Heart right ventricle (tissue), 16 donors: ENCODE results near the gene GRP. TPM values are rescaled to one million over a fixed set of nuclear protein-coding genes. Genes with fewer than 3 reads are reported as not detected.

Source experiments
- ATAC-seq, 8 donors: fragments of 200-7000 bp; cut with Tn5 transposase; one replicate each; pipeline ENCODE4 v1.9.1; 2020; ENCODE audit warnings: mild to moderate bottlenecking in 8 of 8, moderate library complexity in 8 of 8, moderate number of reproducible peaks in 1 of 8
- DNase-seq, 2 donors: peaks; one replicate each; pipeline ENCODE4 v3.0.0-alpha.2; 2020
- H3K27ac ChIP-seq, 10 donors: fragments of 200-600 bp; sonication (generic) in 2 of 10; one replicate each; pipeline versions ENCODE4 v1.5.0 to v1.8.0; 2020 to 2022; ENCODE audit warnings: mild to moderate bottlenecking in 3 of 10
- H3K27me3 ChIP-seq, 7 donors: fragments of 200-600 bp; one replicate each; pipeline ENCODE4 v1.8.0; 2021 to 2022; ENCODE audit warnings: mild to moderate bottlenecking in 2 of 7
- H3K36me3 ChIP-seq, 9 donors: fragments of 200-600 bp; sonication (generic) in 1 of 9; one replicate each; pipeline versions ENCODE4 v1.5.0 to v1.8.0; 2020 to 2022; ENCODE audit warnings: mild to moderate bottlenecking in 2 of 9
- H3K4me1 ChIP-seq, 9 donors: fragments of 200-600 bp; sonication (generic) in 1 of 9; one replicate each; pipeline versions ENCODE4 v1.5.0 to v1.8.0; 2020 to 2022; ENCODE audit warnings: mild to moderate bottlenecking in 4 of 9
- H3K4me3 ChIP-seq, 10 donors: fragments of 200-600 bp; sonication (generic) in 2 of 10; one replicate each; pipeline versions ENCODE4 v1.5.0 to v1.8.0; 2020 to 2022; ENCODE audit warnings: mild to moderate bottlenecking in 7 of 10, moderate library complexity in 2 of 10
- H3K9me3 ChIP-seq, 11 donors: fragments of 200-600 bp in 10 of 11; sonication (generic) in 2 of 11; one replicate each; pipeline versions ENCODE4 v1.5.0 to v1.8.0; 2013 to 2022; ENCODE audit warnings: mild to moderate bottlenecking in 2 of 11, control low read depth in 1 of 11, moderate library complexity in 1 of 11
- CTCF ChIP-seq, 9 donors: fragments of 200-600 bp; sonication (generic) in 2 of 9; IDR thresholded peaks; one replicate each; pipeline versions ENCODE4 v1.5.0 to v1.8.0; 2021 to 2022; ENCODE audit warnings: antibody characterized with exemption in 9 of 9, mild to moderate bottlenecking in 5 of 9, moderate library complexity in 1 of 9
- WGBS, 2 donors: extraction: QIAGEN DNeasy Blood & Tissue Kit; methylation state at CpG; one replicate each; pipeline ENCODE4 v1.1.7; 2013; ENCODE audit warnings: inconsistent platforms in 1 of 2; 5-methylcytosine and 5-hydroxymethylcytosine counted together
- intact Hi-C, 10 donors: fragments of 100-400 bp; cut with DNase I; formaldehyde crosslinking; loops; one replicate each; pipeline versions ENCODE4 v1.11.1 to v1.14.2; 2022
- polyA plus RNA-seq, 2 donors: library from polyadenylated mRNA; stranded (reverse); fragments of 200-250 nt; gene quantifications; one replicate each; pipeline ENCODE4 v1.2.3, GENCODE V29; 2013
- total RNA-seq, 10 donors: library from RNA; stranded (reverse); fragmentation: NEBNext Ultra II Directional in 3 of 10; extraction: Animal tissue kit (Norgen Biotek cat#: 25700) in 3 of 10; gene quantifications; one replicate each; pipeline versions ENCODE4 v1.2.1 to v1.2.4, GENCODE V29; 2021 to 2023
- donor health status: Arrhythmogenic right ventricular cardiomyopathy.
- donor health status: ischemic (EF 13 %, LVEDD 7.1; RV severe dilation, severe dysfunction).
- donor health status: healthy with polysubstance abuse.
- donor health status: DM: no; HTN: yes; CAD: no.
- donor health status: DM: no; HTN: no; CAD: no.
- donor health status: ischemic (EF 25% LVEDD 6.9; RV normal size, moderate dysfunction).
- donor health status: ischemic (EF 25% LVEDD 5.7; RV mildly dilated, moderate dysfunction).
- donor health status: healthy.
- donor health status: DM: yes; HTN: yes; CAD: no.
- donor health status: Ischemic cardiomyopathy.
- donor health status: ischemic (EF 35%, LVEDD 5.7; RV mildly dilated, moderate dysfunction).
- donor health status: nonischemic (EF 11% LVEDD 7.7; RV severe dilation, severe dysfunction).
- donor health status: DM: yes; HTN: yes; CAD: no.
- donor health status: PGD.
- donor health status: ischemic (EF 29% LVEDD 5.4; RV normal size, mild dysfunction).
- donor health status: nonischemic (EF 23%, LVEDD 6.1; RV moderate dilation, normal function).

GRP gene
- total and polyA plus RNA-seq, 12 donors: not detected

- Histone ChIP-seq H3K4me1 (peaks cover 0 to 30% (median 18%) of the 10 kb centered on the region in 9 donors), H3K9me3 (no peaks in the 10 kb centered on the region), H3K27ac (no peak overlapping the region), H3K36me3 (no peaks in the 10 kb centered on the region), H3K27me3 (peaks cover 39 to 81% (median 77%) of the 10 kb centered on the region in 7 donors), H3K4me3 (peak overlapping the region in 8 of 10 donors; percentile 4 to 45 (median 22))
- intact Hi-C loops: no loop called here
- ATAC-seq: peak in 2 of 8 donors; percentile 19 to 28
- no peak for TF ChIP-seq CTCF (IDR thresholded peaks at IDR 0.05)
- 2 to 3% methylated on average over 38 of the region's 38 CpGs for WGBS, 2 donors
- DNase-seq: no peak
Observed at GRCh38 chr18:59265246-59265973, 45.5 kb downstream of the GRP start.

GRCh38 chr18:59265974-59266369 lies 46.0 kb downstream of the GRP start:
- Histone ChIP-seq H3K9me3 (no peaks in the 10 kb centered on the region), H3K27me3 (peaks cover 39 to 86% (median 83%) of the 10 kb centered on the region in 7 donors), H3K36me3 (no peaks in the 10 kb centered on the region), H3K27ac (no peak overlapping the region), H3K4me3 (no peak overlapping the region), H3K4me1 (peaks cover 0 to 30% (median 18%) of the 10 kb centered on the region in 9 donors)
- intact Hi-C loops: no loop called here
- 5 to 7% methylated on average over 12 of the region's 12 CpGs for WGBS, 2 donors
- DNase-seq (no peak), ATAC-seq (no peak)
- TF ChIP-seq CTCF (IDR thresholded peaks at IDR 0.05): no peak

- no peak for ATAC-seq
- 11 to 29% methylated on average over 1 of the region's 1 CpG for WGBS, 2 donors
- Histone ChIP-seq H3K4me3 (no peak overlapping the region), H3K27me3 (peaks cover 39 to 91% (median 88%) of the 10 kb centered on the region in 7 donors), H3K27ac (no peak overlapping the region), H3K36me3 (no peaks in the 10 kb centered on the region), H3K4me1 (peaks cover 0 to 30% (median 18%) of the 10 kb centered on the region in 9 donors), H3K9me3 (no peaks in the 10 kb centered on the region)
- no peak for DNase-seq
- no peak for TF ChIP-seq CTCF (IDR thresholded peaks at IDR 0.05)
- intact Hi-C loops: no loop called here
Observed at GRCh38 chr18:59266459-59266858, 46.5 kb downstream of the GRP start.

DNA sequence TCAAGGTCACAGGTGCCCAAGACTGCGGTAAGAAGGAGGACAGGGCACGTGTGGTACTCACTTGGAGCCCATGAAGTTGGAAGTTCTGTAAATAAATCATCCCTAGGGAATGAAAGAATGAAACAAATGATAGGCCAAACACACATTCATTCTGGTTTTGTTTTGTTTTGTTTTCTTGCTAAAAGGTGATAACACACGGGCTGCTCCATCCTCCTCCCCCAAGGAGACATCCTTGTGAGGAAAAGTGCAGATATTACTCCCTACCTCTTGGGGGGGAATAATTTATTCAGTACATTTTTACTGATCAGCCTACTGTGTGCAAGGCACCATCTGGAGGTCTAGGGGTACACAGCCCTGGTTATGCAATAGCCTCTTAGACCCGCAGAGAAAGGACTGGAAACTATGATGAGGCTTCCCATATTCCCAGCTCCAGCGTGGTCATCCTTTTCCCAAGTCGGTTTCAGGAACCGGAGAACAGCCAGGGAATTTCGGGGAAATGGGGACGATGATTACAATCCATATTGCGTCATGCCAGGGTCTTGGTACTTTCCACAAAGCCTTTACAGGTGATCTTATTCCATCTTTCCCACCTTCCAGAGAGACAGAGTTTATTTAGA lies 47.0 kb downstream of the GRP start:
- ATAC-seq: no peak
- H3K4me1 ChIP-seq: peaks cover 0 to 33% (median 20%) of the 10 kb centered on the region in 9 donors
- DNase-seq: no peak
- H3K36me3 ChIP-seq: no peaks in the 10 kb centered on the region
- WGBS, 2 donors: 4 to 5% methylated on average over 10 of the region's 10 CpGs
- no peak overlapping the region for H3K27ac ChIP-seq
- intact Hi-C loops: no loop called here
- no peak overlapping the region for H3K4me3 ChIP-seq
- H3K27me3 ChIP-seq: peaks cover 39 to 96% (median 93%) of the 10 kb centered on the region in 7 donors
- TF ChIP-seq CTCF (IDR thresholded peaks at IDR 0.05): no peak
- H3K9me3 ChIP-seq: no peaks in the 10 kb centered on the region
